ENCODE measurements around the gene MAML3.

MAML3 gene

GRCh38 chr4:139921429-139922184, 232.4 kb downstream of the MAML3 start:
- no peak for TF ChIP-seq LEF1 (IDR thresholded peaks at IDR 0.05; ENCODE audit: borderline replicate concordance)
- TF ChIP-seq L3MBTL2 (conservative IDR thresholded peaks at IDR 0.05): peak; percentile 18; the same call in 1 of the 2 replicates
- ChIA-PET POLR2A (interaction anchor here (0.9 kb wide), 2 partner anchors 13 to 20 kb away, joined by 3 read pairs; no protein-coding TSS in a partner anchor), CTCF (interaction anchor here (1.1 to 1.7 kb wide), 4 partner anchors 8 to 188 kb away, joined by 3 to 6 read pairs (median 5); no protein-coding TSS in a partner anchor)
- no peak for DNase-seq (ENCODE audit: extremely low spot score)

DNA sequence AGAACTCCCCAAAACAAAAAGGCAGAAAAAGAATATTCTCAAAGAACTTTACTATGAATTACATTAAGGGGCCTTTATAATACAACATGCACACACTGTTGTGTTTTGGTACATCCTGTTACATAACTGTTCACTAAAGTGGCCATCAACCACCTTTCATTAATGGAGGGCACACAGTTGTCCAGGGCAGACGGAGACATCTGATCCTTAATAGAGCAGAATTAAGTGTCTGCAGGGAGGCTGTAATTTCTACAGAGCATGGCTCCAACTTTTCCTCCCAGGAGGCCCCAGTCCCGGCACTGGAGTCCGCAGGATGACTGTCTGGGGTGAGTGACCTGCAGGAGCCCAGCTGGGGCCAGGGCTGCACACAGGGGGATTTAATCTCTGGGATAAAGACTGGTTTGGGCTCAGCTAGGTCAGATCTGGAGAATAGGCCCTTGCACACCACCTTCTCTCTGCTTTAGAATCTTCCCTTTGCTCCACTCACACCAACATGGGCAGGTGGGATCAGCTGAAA, 233.4 kb downstream of the MAML3 start:
- CTCF ChIA-PET: no interaction called here
- DNase-seq (ENCODE audit: extremely low spot score): no peak
- POLR2A ChIA-PET: interaction anchor here (0.9 kb wide), 1 partner anchor 19 kb away, joined by 3 read pairs; no protein-coding TSS in a partner anchor
- TF ChIP-seq ARNT (IDR thresholded peaks at IDR 0.05) (no peak), TARDBP (IDR thresholded peaks at IDR 0.05) (no peak), NFRKB (IDR thresholded peaks at IDR 0.05) (no peak), CTBP1 (IDR thresholded peaks at IDR 0.05; ENCODE audit: borderline replicate concordance) (no peak), LEF1 (IDR thresholded peaks at IDR 0.05; ENCODE audit: borderline replicate concordance) (no peak), ELF4 (IDR thresholded peaks at IDR 0.05) (no peak), BHLHE40 (IDR thresholded peaks at IDR 0.05; ENCODE audit: borderline replicate concordance) (no peak), FOXM1 (IDR thresholded peaks at IDR 0.05; ENCODE audit: borderline replicate concordance) (no peak), ZNF384 (IDR thresholded peaks at IDR 0.05) (no peak), FOXA1 (IDR thresholded peaks at IDR 0.05) (no peak), L3MBTL2 (conservative IDR thresholded peaks at IDR 0.05) (no peak), SP1 (IDR thresholded peaks at IDR 0.05) (no peak), HDGF (IDR thresholded peaks at IDR 0.05; ENCODE audit: borderline replicate concordance) (no peak), FOXK2 (IDR thresholded peaks at IDR 0.05) (no peak), SUZ12 (IDR thresholded peaks at IDR 0.05) (no peak)
- TF ChIP-seq, protein P1, sequence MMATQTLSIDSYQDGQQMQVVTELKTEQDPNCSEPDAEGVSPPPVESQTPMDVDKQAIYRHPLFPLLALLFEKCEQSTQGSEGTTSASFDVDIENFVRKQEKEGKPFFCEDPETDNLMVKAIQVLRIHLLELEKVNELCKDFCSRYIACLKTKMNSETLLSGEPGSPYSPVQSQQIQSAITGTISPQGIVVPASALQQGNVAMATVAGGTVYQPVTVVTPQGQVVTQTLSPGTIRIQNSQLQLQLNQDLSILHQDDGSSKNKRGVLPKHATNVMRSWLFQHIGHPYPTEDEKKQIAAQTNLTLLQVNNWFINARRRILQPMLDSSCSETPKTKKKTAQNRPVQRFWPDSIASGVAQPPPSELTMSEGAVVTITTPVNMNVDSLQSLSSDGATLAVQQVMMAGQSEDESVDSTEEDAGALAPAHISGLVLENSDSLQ (IDR thresholded peaks at IDR 0.05): no peak

DNA sequence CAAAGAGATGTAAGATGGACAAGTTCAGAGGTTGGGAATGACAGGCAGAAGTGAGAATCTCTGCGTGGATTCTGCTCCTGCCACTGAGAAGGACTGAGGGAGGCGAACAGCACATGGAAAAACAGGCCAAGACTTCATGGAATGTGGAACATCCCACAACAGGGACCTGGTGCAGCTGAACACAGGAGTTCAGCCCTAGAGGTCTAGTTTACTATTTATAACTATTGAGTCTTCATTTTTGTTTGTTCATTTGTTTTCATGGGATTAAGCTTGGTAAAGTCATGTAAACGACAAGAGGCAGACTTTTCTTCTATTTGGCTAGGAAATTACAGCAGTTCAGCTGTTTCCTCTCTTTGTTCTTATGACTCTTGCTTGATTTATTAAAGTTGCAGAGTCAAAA, 234.5 kb downstream of the MAML3 start:
- no peak for DNase-seq (ENCODE audit: extremely low spot score)
- CTCF ChIA-PET: no interaction called here
- POLR2A ChIA-PET: no interaction called here
- TF ChIP-seq NFRKB (IDR thresholded peaks at IDR 0.05): no peak
- no peak for TF ChIP-seq ZNF384 (IDR thresholded peaks at IDR 0.05)
- no peak for TF ChIP-seq FOXA1 (IDR thresholded peaks at IDR 0.05)
- TF ChIP-seq LEF1 (IDR thresholded peaks at IDR 0.05; ENCODE audit: borderline replicate concordance): no peak

DNA sequence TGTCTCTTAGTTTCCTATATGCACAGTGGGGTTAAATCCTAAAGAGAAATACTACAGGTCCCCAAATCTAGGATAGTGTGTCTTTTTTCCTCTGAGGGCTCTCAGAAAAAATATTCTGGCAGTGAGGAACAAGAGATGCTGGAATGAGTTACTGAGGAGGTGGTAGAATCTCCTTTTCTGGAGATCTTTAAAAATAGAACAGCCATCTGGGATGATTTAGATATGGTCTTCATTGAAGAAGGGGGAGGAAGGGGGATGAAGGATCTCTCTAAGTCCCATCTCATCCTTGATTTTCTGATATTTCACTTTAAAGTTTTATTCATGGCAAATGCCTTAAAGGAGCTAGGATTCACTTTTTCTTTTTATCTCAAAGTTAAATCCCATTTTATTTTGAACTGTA, 235.0 kb downstream of the MAML3 start:
- no peak for DNase-seq (ENCODE audit: extremely low spot score)
- TF ChIP-seq ARNT (IDR thresholded peaks at IDR 0.05) (no peak), SUZ12 (IDR thresholded peaks at IDR 0.05) (no peak), LEF1 (IDR thresholded peaks at IDR 0.05; ENCODE audit: borderline replicate concordance) (no peak), L3MBTL2 (conservative IDR thresholded peaks at IDR 0.05) (no peak), NFRKB (IDR thresholded peaks at IDR 0.05) (no peak), ELF4 (IDR thresholded peaks at IDR 0.05) (no peak), FOXK2 (IDR thresholded peaks at IDR 0.05) (no peak)
- CTCF ChIA-PET: no interaction called here
- POLR2A ChIA-PET: no interaction called here

- no peak for DNase-seq (ENCODE audit: extremely low spot score)
- ChIA-PET POLR2A (no interaction called here), CTCF (no interaction called here)
- TF ChIP-seq LEF1 (IDR thresholded peaks at IDR 0.05; ENCODE audit: borderline replicate concordance) (no peak), HDGF (IDR thresholded peaks at IDR 0.05; ENCODE audit: borderline replicate concordance) (no peak), FOXK2 (IDR thresholded peaks at IDR 0.05) (no peak), BHLHE40 (IDR thresholded peaks at IDR 0.05; ENCODE audit: borderline replicate concordance) (no peak), ARNT (IDR thresholded peaks at IDR 0.05) (no peak), CTBP1 (IDR thresholded peaks at IDR 0.05; ENCODE audit: borderline replicate concordance) (no peak), FOXA1 (IDR thresholded peaks at IDR 0.05) (no peak), ELF4 (IDR thresholded peaks at IDR 0.05) (no peak), SP1 (IDR thresholded peaks at IDR 0.05) (no peak), SUZ12 (IDR thresholded peaks at IDR 0.05) (no peak), ZNF384 (IDR thresholded peaks at IDR 0.05) (no peak), TARDBP (IDR thresholded peaks at IDR 0.05) (no peak), NFRKB (IDR thresholded peaks at IDR 0.05) (no peak), L3MBTL2 (conservative IDR thresholded peaks at IDR 0.05) (no peak), FOXM1 (IDR thresholded peaks at IDR 0.05; ENCODE audit: borderline replicate concordance) (no peak)
- TF ChIP-seq, protein P1 (IDR thresholded peaks at IDR 0.05): no peak
These were observed 235.4 kb downstream of the MAML3 start for GRCh38 chr4:139918591-139918990.

- CTCF ChIA-PET: no interaction called here
- POLR2A ChIA-PET: no interaction called here
- TF ChIP-seq NFRKB (IDR thresholded peaks at IDR 0.05) (no peak), FOXK2 (IDR thresholded peaks at IDR 0.05) (no peak), ARNT (IDR thresholded peaks at IDR 0.05) (no peak), SP1 (IDR thresholded peaks at IDR 0.05) (no peak), CTBP1 (IDR thresholded peaks at IDR 0.05; ENCODE audit: borderline replicate concordance) (no peak), BHLHE40 (IDR thresholded peaks at IDR 0.05; ENCODE audit: borderline replicate concordance) (no peak)
- no peak for DNase-seq (ENCODE audit: extremely low spot score)
These were observed 236.1 kb downstream of the MAML3 start for GRCh38 chr4:139917896-139918295.

GRCh38 chr4:139916041-139916440, 237.9 kb downstream of the MAML3 start:
- POLR2A ChIA-PET: no interaction called here
- TF ChIP-seq ELF4 (IDR thresholded peaks at IDR 0.05): no peak
- no peak for TF ChIP-seq BHLHE40 (IDR thresholded peaks at IDR 0.05; ENCODE audit: borderline replicate concordance)
- TF ChIP-seq, protein P1 (IDR thresholded peaks at IDR 0.05): no peak
- TF ChIP-seq CTBP1 (IDR thresholded peaks at IDR 0.05; ENCODE audit: borderline replicate concordance): no peak
- TF ChIP-seq TARDBP (IDR thresholded peaks at IDR 0.05): no peak
- no peak for TF ChIP-seq FOXK2 (IDR thresholded peaks at IDR 0.05)
- TF ChIP-seq ARNT (IDR thresholded peaks at IDR 0.05): no peak
- TF ChIP-seq HDGF (IDR thresholded peaks at IDR 0.05; ENCODE audit: borderline replicate concordance): no peak
- TF ChIP-seq FOXM1 (IDR thresholded peaks at IDR 0.05; ENCODE audit: borderline replicate concordance): no peak
- no peak for TF ChIP-seq L3MBTL2 (conservative IDR thresholded peaks at IDR 0.05)
- TF ChIP-seq SP1 (IDR thresholded peaks at IDR 0.05): no peak
- TF ChIP-seq LEF1 (IDR thresholded peaks at IDR 0.05; ENCODE audit: borderline replicate concordance): no peak
- TF ChIP-seq FOXA1 (IDR thresholded peaks at IDR 0.05): no peak
- no peak for TF ChIP-seq NFRKB (IDR thresholded peaks at IDR 0.05)
- no peak for TF ChIP-seq SUZ12 (IDR thresholded peaks at IDR 0.05)
- TF ChIP-seq ZNF384 (IDR thresholded peaks at IDR 0.05): no peak
- no peak for DNase-seq (ENCODE audit: extremely low spot score)
- CTCF ChIA-PET: no interaction called here
